Epithelial cell of prostate (primary cell): ENCODE data around the gene PKD1.
"Not testable (repeated sequence)": the region's sequence is repeated elsewhere in the genome, so short reads cannot be mapped to it uniquely, and the experiment has no call there.

ENCODE experiments used
- DNase-seq: peaks from one replicate; pipeline ENCODE4 v3.0.0-alpha.2; 2011; ENCODE audit warnings: low read depth, low spot score
- H3K27ac ChIP-seq: fragments of 450-650 bp; 2 replicates; pipeline ENCODE4 v1.5.1; 2017; ENCODE audit warnings: mild to moderate bottlenecking

PKD1 gene

DNA sequence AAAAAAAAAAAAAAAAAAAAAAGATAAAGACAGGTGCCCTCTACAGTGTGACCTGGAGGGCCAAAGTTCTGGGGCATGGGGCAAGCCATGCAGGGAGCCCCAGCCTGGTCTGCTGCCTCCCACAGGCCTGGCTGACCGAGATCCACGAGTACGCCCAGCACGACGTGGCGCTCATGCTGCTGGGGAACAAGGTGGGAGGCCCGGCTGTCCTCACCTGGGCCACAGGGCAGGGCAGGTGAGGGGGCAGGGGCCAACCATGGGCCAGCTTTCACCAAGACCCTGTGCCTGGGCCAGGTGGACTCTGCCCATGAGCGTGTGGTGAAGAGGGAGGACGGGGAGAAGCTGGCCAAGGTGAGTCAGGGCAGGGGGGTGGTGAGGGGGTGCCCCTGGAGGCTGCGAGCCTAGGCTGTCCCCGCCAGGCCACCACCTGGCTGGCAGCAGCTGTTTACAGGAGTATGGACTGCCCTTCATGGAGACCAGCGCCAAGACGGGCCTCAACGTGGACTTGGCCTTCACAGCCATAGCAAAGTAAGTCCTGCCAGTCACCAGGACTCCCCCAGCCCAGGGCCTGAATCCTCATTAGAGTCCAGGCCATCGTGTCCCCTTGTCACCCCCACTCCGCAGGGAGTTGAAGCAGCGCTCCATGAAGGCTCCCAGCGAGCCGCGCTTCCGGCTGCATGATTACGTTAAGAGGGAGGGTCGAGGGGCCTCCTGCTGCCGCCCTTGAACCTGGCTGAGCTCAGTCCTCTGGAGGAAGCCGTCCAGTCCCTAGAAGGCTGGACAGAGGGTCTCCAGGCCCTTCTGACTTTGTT is 17.2 kb upstream of the PKD1 start:
- H3K27ac ChIP-seq, result peak overlapping the region; percentile 90
- DNase-seq, result no peak

DNA sequence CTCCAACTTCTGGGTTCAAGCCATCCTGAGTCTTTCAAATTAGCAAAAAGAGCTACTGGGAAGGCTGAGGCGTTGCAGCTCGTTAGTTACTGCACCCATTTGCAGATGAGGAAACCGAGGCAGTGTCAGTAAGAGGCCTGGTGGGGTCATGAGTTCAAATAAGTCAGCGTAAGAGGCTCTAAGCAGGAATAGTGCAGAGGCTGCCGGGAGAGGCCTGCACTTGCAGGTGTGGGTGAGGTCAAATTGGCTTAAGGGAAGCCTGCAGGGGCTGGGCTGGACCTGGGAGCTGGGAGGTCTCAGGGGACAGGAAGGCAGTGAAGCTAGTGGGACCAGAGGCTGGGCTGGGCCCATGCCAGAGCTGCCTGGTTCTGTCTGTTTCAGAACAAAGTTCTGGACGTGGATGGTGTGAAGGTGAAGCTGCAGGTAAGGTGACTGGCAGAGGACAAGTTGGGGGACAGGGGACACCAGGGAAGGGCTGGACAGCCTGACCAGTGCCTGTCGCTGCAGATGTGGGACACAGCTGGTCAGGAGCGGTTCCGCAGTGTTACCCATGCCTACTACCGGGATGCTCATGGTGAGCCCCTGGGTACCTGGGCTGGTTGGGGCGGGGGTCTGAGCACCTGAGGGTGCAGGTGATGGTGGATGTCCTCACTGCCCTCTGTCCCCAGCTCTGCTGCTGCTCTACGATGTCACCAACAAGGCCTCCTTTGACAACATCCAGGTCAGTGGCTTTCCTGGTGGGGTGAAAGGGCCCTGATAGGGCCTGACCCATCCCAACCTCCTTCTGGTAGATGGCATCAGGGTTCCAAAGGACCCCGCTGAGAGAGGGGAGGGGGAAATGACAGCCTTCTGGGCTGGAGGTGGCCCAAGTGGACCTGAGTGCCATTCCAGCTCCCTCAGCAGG is 15.7 kb upstream of the PKD1 start:
- peak overlapping the region; percentile 90 for H3K27ac ChIP-seq
- no peak for DNase-seq

DNA sequence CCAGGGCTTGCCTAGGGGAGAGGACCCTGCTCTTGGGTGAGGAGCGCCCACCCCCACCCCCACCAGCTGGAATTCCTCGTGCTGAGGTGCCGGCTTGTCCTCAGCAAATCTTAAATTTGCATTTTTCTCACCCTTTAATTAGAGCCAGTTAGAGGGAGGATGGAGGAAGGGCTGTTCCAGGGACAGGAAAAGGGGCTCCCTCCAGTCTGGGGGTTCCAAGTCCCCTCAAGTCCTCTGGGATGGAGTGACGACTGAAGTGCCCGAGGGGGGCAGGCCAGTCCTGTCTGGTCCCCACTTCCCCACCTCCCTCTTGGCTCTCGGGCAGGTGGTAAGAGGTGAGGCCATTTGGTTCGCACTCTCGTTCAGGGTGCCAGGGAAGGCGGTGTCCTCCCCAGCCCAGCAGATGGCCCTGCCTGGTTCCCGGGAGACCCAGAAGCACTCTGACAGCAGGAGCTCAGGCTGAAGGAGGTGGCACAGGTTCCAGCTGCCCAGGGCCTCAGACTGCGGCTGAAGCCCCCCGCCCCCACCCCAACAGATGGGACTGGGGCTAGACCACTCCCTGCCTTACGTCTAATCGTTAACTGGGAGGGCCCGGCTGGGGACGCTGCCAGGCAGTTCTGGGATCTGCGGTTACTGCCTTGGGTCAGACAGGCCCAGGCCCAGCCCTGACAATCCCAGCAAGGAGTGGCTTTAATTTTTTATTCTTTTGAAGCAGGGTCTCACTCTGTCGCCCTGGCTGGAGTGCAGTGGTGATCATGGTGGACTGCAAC is 14.9 kb upstream of the PKD1 start:
- DNase-seq, result no peak
- H3K27ac ChIP-seq, result peak overlapping the region; percentile 90

DNA sequence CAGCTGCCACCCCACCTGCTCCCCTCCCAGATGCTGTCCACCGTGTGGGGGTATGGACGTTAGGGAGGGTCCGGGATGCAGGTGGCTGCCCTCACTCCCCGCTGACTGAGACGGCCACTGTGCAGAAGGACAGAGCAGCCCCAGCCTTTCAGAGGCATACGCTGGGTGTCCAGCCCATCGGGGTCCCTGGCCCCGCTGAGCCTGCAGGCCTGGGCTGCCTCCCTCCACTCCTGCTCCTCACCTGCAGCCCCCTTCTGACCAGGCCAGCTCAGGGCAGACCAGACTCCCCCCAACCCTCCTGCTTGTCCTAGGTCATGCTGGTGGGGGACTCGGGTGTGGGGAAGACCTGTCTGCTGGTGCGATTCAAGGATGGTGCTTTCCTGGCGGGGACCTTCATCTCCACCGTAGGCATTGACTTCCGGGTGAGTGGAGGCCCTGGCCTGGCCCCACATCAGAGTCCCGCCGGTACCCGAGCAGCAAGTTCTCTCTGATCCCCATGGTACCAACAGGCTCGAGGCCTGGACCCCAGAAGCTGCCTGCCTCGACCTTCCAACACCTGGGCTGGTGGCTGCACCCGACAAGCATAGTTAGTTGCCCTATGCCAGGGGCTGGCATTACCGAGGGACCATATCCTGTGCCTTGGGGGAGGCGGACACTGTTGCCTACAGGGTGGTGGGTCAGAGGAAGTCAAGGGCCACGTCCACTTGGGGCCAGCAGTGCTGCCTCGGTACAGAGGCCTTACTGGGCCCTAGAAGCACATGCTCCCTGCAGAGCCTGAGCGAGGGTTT is 14.1 kb upstream of the PKD1 start:
- no peak for DNase-seq
- H3K27ac ChIP-seq, result peak overlapping the region; percentile 90

DNA sequence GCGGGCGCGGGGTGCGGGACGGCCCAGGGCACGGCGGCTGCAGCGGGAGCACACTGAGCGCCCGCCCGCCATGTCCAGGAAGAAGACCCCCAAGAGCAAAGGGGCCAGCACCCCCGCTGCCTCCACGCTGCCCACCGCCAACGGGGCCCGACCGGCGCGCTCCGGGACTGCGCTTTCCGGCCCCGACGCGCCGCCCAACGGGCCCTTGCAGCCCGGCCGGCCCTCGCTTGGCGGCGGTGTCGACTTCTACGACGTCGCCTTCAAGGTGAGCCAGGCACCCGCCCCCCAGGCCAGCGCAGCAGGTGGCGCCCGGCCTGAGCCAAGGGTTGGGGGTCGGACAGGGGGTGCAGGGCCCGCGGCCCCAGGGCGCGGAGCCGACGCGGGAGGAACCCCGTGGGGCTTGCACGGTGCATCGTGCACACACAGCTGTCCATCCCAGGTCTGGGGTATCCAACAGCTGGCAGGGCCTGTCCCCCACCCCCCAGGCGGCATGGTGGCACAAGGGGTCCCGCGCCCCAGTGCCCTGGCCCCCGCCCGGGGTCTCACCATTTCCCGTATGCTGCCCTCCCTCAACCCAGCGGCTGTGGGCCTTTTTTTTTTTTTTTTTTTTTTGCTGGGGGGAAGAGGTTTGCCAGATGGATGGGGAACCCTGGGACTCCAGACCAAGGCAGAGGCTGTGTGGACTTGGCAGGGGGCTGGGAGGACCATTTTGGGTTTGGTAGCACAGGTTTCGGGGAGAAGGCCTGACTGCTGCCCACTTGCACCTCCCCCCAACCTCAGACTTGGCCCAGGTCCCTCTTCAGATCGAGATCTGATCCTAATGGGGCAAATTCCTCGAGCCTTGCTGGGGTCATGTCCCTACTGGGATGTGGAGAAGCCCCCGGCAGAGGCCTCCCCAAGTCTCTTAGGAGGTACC is 13.3 kb upstream of the PKD1 start:
- DNase-seq, result no peak
- peak overlapping the region; percentile 48 for H3K27ac ChIP-seq

DNA sequence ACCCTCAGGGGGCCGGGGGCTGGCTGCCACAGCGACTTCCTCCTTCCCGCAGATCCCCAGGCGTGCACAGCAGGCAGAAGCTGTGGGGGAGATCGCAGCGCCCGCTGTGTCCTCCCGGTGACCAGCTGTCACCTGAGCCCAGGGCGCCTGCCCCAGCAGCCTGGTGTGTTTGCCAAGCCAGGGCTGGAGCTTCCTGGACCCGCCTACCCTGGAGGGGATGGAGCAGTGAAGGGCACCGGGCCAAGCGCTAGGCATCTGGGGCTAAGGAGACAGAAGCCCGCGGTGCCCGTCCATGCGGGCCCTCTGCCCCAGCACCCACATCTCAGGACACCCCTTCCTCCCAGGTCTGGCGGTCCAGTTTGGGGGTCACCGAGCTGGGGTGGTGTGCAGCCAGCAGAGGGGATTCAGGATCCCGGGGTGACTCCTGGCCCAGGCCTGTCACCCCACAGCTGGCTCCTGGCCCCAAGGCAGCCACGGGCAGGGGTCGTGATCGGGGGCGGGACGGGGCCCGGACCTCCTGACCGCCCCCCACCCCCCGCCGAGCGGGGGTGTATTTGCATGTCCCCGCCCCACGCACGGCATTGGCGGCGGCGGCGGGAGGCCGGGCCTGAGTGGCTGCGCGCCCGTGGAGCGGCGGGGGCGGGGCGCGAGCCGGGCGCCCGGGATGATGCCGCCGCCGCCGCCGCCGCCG is 12.4 kb upstream of the PKD1 start, which contains the start of gene RAB26:
RAB26 (plus strand) TSS at position 645 of the 691 bp plus-strand sequence. CDS start 159 bp downstream, outside the sequence.
- H3K27ac ChIP-seq, result peak within 1 kb of the TSS; percentile 48
- no peak for DNase-seq

DNA sequence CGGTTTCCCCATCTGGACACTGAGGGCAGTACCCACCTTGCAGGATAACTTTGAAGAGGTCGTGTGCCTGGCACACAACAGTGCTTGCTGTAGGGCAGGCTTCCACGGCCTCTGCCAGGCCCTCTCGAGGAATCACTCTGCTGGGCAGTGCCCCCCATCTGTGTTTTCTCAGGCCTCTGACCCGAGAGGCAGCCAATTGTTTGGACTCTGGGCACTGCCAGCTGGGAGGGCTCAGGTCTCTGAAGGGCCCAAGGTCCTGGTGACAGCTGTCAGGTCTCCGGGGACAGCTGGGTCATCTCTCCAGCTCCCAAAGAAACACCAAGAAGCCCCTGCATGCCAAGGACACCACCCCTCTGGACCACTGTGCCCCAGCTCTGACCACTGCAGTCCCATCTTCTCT is 11.7 kb upstream of the PKD1 start:
- DNase-seq, result no peak
- no peak overlapping the region for H3K27ac ChIP-seq

DNA sequence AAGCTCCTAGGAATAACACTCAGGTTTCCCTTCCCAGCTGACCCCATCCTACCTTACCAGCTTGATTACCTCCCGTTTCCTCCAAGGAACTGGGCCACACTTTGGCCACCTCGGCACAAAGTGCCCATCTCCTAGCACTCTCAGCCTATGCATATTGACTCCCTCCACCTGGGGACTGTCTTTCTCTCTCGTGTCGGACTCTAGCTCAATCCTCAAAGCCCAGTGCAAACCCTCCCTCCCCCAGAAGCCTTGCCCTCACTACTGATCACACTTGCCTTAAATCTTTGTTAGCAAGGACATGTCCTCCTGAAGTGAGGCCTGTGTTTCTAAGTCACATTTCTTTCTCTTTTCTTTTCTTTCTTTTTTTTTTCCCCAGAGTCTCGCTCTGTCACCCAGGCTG is 10.1 kb upstream of the PKD1 start:
- H3K27ac ChIP-seq, result no peak overlapping the region
- no peak for DNase-seq

DNA sequence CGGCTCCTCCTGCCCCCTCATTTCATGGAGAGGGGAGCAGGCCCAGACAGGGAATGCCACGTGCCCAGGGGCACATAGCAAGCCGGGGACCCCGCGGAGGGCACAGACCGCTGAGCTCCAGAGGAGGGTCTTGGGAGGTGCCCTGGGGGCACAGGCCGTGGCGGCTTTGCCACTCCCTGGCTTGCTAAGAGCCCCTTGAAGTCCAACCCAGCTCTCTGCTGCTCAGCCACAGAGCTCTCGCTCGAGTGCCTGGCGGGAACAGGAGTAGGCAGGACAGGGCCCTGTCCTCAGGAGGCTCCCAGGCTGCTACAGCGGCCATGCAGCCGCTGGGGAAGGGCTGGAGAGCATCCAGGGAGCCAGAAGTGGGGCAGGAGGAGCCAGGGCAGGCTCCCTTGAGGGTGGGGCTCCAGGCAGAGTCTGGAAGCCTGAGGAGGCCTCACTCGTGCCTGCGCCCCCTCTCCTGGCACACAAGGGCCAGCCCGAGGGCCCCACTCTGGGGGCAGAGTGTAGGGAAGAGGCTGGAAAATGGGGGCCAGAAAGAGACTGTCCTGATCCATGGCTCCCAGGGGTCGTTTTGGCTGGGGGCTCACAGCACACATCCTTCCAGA is 8.3 kb upstream of the PKD1 start:
- no peak overlapping the region for H3K27ac ChIP-seq
- no peak for DNase-seq

DNA sequence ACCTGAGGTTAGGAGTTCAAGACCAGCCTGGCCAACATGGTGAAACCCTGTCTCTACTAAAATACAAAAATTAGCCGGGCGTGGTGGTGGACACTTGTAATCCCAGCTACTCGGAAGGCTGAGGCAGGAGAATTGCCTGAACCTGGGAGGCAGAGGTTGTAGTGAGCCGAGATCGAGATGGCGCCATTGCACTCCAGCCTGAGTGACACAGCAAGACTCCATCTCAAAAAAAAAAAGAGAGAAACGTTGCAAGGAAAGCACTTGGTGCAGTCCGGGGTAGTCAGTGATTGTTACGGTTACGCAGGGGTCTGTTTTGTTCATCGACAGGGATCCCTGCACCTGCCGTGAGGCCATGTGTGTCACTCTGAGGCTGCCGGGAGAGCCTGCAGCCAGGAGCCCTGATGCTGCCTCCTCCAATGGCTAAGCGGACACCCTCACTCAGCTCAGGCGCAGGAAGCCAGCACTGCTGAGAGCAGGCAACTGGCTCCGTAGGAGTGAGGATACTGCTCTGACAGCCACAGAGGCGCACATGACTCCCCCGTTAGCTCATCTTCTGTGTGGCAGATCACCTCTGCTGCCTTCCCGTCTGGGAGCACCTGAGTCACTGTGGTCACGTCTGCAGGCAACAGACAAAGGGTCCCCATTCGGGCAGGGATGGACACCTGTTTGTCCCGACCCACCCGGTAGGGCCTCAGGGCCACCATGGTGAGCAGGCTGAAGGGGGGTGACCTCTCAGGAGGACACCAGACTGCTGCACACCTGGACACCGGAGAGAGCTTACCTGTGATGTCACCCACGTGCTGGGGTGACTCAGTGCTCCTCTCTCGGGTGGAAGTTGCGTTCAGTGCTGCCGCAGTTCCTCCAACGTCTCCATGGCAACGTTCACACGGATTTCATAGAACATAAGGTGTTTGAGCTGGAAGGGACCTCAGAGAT is 7.5 kb upstream of the PKD1 start:
- DNase-seq, result no peak
- no peak overlapping the region for H3K27ac ChIP-seq

DNA sequence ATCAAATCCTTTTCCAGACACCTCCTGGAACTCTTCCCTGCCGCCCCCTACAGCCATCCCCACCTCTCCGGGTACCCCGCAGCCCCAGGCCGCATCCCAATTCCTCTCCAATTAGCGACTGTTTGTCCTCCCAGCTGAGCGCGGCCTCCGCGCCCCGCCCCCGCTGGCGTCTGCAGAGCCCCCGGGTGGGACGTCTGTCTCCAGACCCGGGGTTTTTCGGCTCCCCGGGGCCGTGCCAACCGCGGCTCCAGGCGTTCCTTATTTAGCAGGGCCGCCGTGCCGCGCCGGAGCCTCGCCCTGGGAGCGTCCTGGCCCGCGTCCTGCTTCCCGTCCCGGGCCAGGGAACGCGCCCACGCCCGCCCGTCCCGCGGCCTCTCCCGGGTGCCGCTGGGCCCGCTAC is 627 bp downstream of the PKD1 start:
- H3K27ac ChIP-seq, result peak overlapping the region; percentile 39
- DNase-seq, result not testable (repeated sequence)

DNA sequence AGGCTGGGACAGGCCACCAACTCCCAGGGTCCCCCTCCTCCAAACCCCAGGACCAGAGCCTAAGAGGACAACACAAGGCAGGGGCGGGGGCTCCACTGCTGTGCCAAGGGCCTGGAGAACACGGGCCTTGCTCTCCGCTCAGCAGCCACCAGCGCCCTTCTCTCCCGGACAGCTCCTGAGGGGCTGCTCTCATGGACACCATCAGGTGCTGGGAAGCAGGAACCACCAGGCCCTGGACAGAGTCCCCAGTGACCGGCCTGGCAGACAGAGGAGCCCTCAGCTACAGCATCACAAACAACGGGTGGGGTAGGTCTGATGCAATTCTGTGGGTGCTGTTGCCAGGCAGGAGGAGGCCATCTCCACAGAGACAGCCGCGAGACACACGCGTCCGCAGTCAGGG is 1.9 kb downstream of the PKD1 start:
- not testable (repeated sequence) for DNase-seq, H3K27ac ChIP-seq

DNA sequence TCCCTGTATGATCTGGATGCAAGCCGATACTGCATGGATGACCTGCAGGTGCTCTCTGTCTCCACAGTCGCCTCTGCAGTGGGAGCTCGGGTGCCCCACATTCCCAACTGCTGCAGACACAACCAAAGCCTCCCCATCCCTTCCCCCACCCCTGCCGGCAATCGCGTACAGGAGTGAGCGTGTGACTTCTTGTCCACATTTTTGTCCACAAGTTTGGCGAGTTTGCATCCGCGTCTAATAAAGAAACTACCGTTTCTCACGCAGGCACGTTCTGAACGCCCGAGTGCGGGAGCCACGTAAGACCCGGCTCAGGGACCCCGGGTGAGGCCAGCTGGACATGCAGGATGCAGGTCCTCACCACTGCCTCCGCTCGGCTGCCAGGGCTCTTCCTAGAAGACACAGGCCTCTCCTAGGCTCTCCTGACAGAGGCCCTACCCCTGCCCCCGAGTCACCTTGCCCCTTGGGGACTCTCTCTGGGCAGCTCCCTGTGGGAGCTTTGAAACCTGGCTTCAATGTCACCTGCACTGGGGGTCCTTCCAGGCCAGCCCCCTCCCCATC is 5.7 kb downstream of the PKD1 start:
- not testable (repeated sequence) for DNase-seq
- H3K27ac ChIP-seq, result peak overlapping the region; percentile 29

DNA sequence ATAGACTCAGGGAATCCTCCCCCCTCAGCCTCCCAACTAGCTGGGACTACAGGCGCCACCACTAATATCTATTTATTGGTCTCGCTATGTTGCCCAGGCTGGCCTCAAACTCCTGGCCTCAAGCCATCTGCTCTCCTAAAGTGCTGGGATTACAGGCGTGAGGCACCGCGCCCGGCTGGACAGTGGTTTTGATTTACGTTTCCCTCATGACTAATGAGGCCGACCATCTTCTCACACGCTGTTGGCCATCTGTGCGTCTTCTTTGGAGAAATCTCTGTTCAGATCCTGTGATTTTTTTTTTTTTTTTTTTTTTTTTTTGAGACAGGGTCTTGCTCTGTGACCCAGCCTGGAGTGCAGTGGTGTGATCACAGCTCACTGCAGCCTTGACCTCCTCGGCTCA is 6.4 kb downstream of the PKD1 start:
- not testable (repeated sequence) for DNase-seq
- peak overlapping the region; percentile 80 for H3K27ac ChIP-seq

DNA sequence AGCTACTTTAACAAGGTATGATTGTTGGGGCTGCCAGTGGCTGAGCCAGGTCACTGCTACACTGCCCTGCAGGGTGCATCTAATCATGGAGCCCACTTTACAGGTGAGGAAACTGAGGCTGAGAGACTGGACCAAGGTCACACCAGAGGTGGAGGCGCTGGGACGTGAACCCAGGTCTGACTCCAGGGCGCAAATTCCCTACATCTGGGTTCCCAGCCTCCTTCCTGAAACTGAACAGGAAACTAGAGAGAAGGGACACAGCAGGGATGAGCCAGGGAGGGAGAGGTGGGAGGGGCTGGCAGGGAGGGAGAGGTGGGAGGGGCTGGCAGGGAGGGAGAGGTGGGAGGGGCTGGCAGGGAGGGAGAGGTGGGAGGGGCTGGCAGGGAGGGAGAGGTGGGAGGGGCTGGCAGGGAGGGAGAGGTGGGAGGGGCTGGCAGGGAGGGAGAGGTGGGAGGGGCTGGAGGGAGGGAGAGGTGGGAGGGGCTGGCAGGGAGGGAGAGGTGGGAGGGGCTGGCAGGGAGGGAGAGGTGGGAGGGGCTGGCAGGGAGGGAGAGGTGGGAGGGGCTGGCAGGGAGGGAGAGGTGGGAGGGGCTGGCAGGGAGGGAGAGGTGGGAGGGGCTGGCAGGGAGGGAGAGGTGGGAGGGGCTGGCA is 7.9 kb downstream of the PKD1 start:
- not testable (repeated sequence) for DNase-seq
- peak overlapping the region; percentile 17 for H3K27ac ChIP-seq
